Measurements from ENCODE around the gene DAZL.

DNA sequence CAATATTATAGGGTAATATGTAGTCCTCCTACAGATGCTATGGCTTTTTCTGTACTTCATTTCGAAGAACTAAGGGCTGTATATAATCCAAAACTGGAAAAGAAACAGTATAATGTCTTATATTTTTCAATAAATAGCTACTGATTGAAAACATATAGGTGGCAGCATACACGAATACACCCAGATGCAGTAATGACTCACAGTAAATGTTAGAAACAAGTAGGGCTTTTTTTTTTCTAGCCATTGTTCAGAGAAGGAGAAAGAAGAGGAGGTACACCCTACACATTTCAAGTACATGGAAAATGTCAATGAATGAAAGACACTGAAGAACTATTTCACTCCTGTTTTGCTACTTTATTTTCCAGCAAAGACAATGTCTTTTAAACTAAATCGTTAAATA, 9.4 kb downstream of the DAZL start:
- TF ChIP-seq TAF1 (IDR thresholded peaks at IDR 0.05; ENCODE audit: low read depth, low read length) (no peak), POLR2A (IDR thresholded peaks at IDR 0.05; ENCODE audit: low read depth, low read length) (no peak)

Data from GM12891 (cell line).